ENCODE data around the gene ZNF24.

DNA sequence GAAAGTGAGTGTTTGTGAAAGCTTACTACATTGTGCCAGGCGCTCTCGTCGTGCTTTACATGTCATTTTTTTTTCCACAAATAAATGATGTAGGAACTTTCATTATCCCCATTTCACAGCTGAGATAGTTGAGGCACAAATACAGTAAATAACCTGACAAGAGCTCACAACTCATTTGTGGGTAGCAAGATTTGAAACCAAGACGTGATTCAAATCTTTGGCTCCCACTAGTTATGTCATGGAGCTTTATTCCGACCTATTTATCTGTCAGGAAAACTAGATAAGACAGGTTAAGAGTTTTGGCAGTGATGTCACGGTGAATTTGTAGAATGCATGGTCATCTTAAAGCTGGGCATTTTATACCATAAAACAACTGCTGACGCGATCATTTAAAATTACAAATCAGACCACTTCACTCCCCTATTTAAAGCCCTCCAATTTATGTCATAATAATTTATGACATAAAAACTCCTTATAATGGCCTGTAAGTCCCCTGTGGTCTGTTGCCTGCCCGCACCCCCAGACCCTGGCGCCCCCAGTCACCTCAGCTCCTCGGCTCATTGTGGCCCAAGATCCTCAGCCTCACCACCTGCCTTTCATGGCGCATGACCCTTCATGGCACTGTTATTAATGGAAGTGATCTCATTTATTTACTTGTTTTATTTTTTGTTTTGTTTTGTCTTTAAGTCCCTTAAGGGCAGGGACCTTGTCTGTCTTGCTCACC lies 678 bp upstream of the ZNF24 start:
- TF ChIP-seq POLR2A (IDR thresholded peaks at IDR 0.05) = no peak
- TF ChIP-seq CTCF (IDR thresholded peaks at IDR 0.05) = no peak
- TF ChIP-seq POLR2AphosphoS5 (IDR thresholded peaks at IDR 0.05) = peak in 1 of 3 donors; percentile 30

Data from breast epithelium (tissue), 3 donors.